COLO829 (cell line): ENCODE measurements around the gene SNX30.

Source experiments
- DNase-seq: peaks from one replicate; pipeline ENCODE4 v3.0.0; 2012; ENCODE audit warnings: low spot score

Gene SNX30

GRCh38 chr9:112822618-112823017, 72.1 kb downstream of the SNX30 start:
- no peak for DNase-seq

- no peak for DNase-seq
These were observed 72.7 kb downstream of the SNX30 start for GRCh38 chr9:112823257-112823656.

GRCh38 chr9:112831281-112831851, 80.8 kb downstream of the SNX30 start:
- no peak for DNase-seq

- DNase-seq, result no peak
These were observed 81.4 kb downstream of the SNX30 start for GRCh38 chr9:112831969-112832368.

- no peak for DNase-seq
These were observed 82.5 kb downstream of the SNX30 start for GRCh38 chr9:112833081-112833480.

DNA sequence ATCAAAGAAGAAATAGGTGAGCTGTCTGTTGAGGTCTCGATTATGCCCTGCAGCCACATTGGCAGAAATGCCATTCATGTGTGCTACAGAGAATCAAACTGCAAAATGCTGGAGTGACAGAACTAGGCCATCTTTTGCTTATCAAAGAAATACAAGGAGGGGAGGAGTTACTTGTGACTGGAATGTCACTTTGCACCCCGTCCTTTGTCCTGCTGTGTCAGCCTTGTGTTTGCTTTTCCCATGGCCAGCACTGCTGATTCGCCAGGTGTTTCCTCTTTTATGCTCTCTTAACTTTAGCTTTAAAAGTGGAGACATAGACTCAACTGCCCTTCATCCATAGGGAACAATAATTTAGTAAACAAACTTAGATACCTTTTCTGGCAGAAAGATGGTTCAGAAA, 85.8 kb downstream of the SNX30 start:
- no peak for DNase-seq

DNA sequence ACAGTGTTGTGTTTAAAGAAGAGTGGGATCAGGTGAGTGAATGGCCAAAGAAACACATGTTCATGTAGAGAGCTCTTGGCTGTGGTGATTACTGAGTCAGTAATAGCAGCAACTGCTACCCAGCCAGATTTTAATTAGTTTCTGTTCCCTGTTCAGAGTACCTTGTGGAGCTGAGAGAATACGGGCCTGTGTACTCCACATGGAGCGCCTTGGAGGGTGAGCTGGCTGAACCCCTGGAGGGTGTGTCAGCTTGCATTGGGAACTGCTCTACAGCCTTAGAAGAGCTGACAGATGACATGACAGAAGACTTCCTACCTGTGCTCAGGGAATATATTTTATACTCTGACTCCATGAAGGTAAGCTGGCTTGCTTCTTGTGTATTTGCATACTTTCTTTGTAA, 87.8 kb downstream of the SNX30 start:
- DNase-seq, result no peak

- no peak for DNase-seq
These were observed 88.8 kb downstream of the SNX30 start for GRCh38 chr9:112839331-112839730.

DNA sequence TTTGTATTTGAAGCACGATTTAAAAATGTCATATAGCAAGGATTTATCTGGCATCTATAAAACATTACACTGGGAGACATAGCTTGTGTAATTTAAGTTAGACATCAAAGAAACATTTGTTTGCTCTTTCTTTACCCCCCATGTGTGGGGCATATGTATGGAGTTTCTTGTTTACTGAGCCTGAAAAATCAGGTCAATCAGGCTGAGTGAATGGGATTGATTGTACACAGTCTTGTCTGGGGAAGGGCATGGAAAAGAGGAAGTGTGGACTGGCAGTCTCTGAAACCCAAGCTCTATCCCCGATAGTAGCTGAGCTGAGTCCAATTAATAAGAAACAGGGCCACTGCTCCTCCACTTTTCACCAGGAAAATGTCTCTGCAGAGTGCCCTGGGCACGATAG, 90.7 kb downstream of the SNX30 start:
- peak; percentile 95 for DNase-seq

DNA sequence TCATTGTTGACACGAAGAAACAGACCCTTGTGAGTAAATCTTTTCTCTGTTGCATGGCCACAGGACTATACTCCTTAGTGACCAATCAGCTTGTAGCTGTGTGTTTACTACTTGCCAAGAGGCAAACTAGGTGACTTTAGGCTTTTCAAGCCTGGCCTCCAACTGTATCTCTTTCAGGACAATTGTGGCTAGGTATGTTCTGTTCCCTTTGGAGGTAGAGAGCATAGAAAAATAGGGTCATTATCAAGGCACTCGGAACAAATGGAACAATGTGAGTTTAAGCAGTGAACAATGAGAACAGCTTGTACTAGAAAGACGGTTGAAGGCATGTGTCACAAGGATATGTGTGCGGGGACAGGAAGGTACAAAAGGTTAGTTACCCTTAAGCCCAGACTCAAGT, 92.0 kb downstream of the SNX30 start:
- no peak for DNase-seq

DNA sequence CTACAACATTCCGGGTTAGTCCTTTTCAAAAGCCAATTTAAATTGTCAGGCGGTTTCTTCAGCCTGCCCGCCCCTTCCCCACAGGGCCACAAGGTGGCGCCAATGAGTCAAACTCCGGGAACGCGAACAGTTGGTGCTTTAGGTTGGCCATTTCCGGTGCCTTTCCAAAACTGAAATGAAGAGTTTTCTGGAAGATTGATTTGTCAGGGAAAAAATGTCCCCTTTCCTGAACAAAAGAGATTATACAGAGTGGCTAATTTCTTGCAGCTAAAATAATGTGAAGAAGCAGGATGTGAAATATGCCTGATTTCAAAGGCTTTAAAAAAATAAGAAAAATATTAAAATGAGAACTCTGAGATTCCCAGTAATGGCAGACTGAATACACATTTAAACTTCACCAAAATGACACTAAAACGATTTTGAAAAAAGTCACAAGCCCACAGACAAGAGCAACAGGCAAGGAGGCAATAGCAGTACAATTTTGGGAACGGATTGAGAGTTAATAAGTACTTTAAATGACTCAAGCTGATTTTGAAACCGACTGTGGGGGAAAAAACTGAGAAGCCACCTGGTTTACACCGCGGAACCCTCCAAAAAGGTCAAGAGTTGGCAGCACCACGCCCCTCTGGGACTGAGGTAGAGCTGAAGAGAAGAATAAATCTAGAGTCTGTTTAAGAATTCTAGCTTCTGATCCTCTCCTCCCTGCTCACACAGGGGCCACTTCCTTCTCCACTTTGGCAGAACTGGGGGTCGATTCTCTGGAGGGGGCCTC, 94.4 kb downstream of the SNX30 start:
- DNase-seq, result peak; percentile 94

DNA sequence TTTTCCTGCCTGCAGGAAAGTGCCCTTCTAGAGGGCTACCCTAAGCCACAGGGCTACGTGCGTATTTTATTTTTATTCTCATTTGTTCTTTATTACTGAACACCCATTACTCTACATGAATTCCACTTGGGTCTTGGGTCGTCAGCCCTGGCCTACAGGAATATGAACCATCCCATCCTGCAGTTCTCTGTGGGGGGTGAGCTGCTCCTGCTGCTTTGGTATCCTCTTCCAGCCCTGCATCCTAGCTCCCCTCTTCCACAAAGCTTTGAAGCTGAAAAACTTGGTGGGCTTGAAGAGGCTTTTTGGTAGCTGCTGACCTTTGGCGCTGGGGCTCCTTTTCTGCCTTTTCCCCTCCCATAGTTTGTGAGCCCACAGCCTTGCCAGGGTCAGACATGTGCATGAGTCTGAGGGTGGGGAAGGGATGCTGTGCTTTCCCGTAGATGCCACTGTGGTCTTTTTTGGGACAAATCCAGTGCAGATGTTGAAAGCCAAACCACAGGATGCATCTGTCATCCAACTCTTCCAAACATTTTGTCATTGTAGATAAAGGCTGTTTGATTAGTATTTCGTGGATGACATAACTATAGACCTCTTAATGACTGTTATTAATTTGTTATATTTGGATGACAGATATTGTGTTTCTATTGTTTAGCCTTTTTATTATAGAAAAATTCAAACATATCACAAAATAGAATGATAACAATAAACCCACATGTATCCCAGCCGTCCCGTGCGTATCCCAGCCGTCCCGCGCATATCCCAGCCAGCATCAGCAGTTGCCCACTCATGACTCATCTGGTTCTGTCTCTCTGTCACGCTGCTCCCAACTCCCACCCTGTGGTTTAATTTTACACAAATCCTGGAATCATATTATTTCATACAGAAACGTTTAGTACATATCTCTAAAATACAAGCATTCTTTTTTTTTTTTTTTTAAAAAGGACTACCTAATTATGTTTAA, 96.2 kb downstream of the SNX30 start:
- DNase-seq, result no peak

DNA sequence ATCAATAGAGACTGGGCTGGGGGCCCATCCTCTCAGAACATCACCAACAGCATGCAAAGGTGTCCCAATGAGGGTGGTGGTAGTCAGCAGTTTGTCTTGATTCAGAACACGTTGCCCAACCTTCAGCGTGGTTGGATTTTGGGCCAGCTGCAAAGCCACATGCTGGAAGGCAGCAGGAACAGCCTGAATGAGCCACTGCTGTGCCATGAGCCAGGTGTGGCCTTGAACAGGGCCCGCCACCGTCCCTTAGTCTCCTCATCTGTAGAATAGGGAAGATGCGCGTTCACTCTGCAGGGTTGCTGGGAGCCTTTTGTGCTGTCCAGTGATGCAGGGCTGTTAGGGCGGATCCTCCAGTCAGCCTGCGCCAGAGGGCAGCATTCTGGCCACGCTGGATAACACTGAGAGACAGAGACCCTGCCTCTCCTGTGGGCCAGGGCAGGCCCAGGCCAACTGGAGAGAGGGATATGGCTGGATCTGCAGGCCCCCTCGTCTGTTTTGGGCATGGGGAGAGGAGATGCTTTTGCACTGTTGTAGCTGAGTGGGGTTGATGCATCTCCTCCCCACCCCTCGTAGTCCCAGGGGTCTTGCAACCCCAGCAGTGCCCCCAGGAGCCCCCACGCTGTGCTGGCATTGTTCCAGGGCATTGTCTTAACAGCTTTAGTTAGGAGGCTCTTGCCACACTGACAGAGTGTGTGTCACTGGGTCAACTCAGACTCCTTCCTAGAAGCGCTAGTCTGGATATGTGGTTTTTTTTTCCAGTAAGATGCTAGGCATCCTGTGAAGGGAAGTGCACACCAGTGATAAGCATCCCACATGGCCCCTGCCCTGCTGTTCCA, 98.0 kb downstream of the SNX30 start:
- no peak for DNase-seq

GRCh38 chr9:112849363-112849922, 98.9 kb downstream of the SNX30 start:
- no peak for DNase-seq

DNA sequence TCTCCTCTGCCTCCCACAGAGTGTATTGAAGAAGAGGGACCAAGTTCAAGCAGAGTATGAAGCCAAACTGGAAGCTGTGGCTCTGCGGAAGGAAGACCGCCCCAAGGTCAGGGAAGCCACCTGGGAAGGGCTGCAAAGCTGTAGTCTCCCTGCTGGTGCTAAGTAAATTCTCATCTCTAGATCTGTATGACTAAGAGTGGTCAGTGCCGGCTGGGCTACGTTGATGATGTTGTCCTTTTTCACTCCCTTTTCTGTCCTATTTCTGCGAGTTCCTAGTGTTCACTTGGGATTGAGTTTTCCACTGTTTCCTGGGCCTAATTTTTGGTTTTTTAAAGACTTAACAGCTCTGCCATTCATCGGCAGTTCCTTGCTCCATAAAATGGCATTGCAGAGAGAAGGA, 100.3 kb downstream of the SNX30 start:
- DNase-seq, result no peak

DNA sequence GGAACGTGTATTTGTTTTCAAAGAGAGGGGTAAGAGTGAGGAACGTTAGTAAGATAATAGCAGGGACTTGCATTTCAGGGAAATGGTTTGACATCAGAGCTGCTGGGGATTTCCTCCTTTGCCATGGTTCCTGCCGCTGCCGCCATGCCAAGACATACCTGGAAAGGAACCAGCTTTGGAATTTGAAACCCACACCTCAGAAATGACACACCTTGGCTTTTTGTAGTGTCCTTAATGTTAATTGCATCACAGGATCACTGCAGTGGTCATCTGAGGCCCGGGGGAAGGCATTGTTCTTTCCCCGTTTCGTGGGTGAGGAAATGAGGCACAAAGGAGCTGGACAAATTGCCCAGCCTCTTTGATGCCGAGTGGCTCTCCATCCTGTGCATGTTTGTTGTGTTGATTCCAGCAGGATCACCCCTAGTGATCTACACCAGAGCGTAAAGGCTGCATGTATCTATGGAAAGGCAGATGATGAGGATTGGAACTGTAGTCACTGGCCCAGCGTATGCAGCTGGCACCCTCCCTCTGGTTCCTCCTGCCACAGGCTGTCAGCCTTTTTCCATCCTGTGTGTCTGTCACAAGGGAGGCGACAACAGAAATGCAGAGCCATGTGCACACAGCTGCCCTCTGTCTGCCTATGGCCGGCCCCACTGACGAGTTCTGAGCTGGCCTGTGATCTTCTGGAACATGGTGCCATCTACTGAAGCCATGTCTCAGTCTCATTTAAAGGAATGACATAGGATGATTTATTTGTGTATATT, 102.4 kb downstream of the SNX30 start:
- DNase-seq, result no peak

DNA sequence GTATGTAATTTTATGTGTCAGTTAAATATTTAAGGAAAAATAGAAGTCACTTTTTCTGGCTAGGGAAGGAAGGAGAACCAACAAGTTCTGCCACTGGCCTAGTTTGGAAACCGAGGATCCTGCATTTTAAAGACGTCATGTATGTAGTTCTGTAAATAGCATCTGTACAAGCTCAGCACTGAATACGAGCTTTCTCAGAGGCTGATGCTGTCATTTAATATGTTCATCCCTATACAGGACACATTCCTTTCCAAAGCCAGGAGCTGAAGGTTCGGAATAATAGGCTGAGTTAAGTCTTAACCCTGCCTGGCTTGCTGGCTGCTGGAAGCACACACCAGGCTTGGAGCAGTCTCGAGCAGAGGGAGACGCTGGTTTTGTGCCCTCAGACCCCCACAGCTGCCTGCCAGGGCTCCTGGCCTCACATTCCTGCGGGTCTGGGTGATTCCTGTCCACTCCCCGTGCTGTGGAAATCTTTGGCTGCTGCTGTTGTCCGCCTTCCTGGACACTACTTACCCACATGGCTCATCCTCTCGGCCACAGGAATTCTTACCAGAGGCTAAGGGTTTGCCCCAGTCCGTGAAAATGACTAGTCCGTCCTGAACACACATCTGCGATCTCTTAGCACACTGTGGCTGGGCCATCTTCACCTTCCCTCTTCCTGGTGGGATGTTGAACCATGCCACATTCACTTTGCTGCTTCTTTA, 103.5 kb downstream of the SNX30 start:
- no peak for DNase-seq

DNA sequence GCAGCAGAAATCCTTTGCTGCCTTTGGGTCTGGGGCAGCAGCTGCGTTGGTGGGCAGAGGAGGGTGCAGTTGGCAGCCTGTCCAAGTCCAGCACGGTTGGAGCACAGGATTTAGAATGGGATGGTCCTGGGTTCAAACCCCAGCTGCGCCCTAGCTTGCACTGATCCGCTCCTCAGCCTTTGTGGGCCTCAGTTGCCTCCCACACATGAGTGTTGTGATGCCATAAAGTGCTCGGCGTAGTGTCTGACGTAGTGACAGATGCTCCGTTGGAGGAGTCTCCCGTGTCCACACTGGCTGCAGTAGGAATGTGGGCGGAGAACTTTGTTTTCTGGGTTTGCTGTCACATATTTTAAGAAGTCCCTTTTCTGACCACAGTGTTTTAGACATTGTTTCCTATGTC, 104.1 kb downstream of the SNX30 start:
- DNase-seq, result no peak

DNA sequence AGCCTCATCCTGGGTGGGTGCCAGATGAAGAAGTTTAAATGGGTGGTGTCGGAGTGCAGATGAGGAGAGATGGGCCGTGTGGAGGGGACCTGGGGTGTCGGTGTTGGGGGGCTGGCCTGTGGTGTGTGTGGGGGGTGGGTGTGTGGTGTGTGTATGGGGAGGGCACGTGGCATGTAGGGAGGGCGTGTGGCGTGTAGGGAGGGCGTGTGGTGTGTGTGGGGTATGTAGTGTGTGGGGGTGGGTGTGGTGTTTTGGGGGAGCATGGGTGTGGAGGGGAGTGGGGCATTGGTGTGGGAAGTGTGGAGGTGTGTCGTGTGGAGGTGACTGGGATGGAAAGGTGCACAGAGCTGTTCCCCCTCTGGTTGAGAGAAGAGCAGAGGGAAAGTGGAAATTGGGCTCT, 105.6 kb downstream of the SNX30 start:
- no peak for DNase-seq

- DNase-seq, result no peak
These were observed 106.3 kb downstream of the SNX30 start for GRCh38 chr9:112856843-112857242.
